H1 (cell line): ENCODE measurements around the gene DOCK9. TPM values are rescaled to one million over a fixed set of nuclear protein-coding genes. Genes with fewer than 3 reads are reported as not detected.

Source experiments
- CTCF ChIA-PET: fragments of 300-600 bp; sonication (Branson Sonifier 250); formaldehyde crosslinking; loops from one replicate; lab custom pipeline; 2021; ENCODE audit not compliant: partially characterized antibody; lab: Charles Lee
- POLR2A ChIA-PET: fragments of 300-600 bp; sonication (Branson Sonifier 250); formaldehyde crosslinking; loops from one replicate; lab custom pipeline; 2021; ENCODE audit warnings: inconsistent platforms; ENCODE audit not compliant: partially characterized antibody; lab: Charles Lee
- DNase-seq, 2 experiments: peaks; one replicate each; pipeline versions ENCODE4 v3.0.0 to v3.0.0-alpha.2; 2010 to 2022; ENCODE audit warnings: low spot score in 2 of 2, low read depth in 1 of 2, mixed read lengths in 1 of 2
- FAIRE-seq: peaks from 2 replicates; lab custom pipeline; 2011; peaks lifted over from hg19 to GRCh38; lab: Jason Lieb, UNC
- H2AFZ ChIP-seq: 2 replicates; pipeline ENCODE4 v1.8.1; 2012; ENCODE audit warnings: low read length, inconsistent platforms
- H2AK5ac ChIP-seq: 2 replicates; pipeline ENCODE4 v1.6.1; 2013; ENCODE audit warnings: low read depth, low read length
- H2BK120ac ChIP-seq: replicated peaks from 2 replicates; pipeline ENCODE3; 2013; ENCODE audit warnings: low read depth, low read length, inconsistent platforms
- H2BK12ac ChIP-seq: 2 replicates; pipeline ENCODE4 v1.6.1; 2013; ENCODE audit warnings: low read depth, low read length
- H2BK15ac ChIP-seq: 2 replicates; pipeline ENCODE4 v1.6.1; 2013; ENCODE audit warnings: low read length
- H2BK20ac ChIP-seq: 2 replicates; pipeline ENCODE4 v1.6.1; 2013; ENCODE audit warnings: low read length
- H2BK5ac ChIP-seq: 2 replicates; pipeline ENCODE4 v1.6.1; 2013; ENCODE audit warnings: low read depth, low read length
- H3K14ac ChIP-seq: 2 replicates; pipeline ENCODE4 v1.6.1; 2013; ENCODE audit warnings: inconsistent platforms; ENCODE audit not compliant: insufficient read length
- H3K18ac ChIP-seq: 2 replicates; pipeline ENCODE4 v1.6.1; 2013; ENCODE audit warnings: low read length; ENCODE audit errors: extremely low read depth
- H3K23ac ChIP-seq: 2 replicates; pipeline ENCODE4 v1.6.1; 2013; ENCODE audit warnings: inconsistent platforms; ENCODE audit not compliant: insufficient read length
- H3K23me2 ChIP-seq: 2 replicates; pipeline ENCODE4 v1.6.1; 2013; ENCODE audit warnings: low read depth, low read length
- H3K27ac ChIP-seq: 2 replicates; pipeline ENCODE4 v1.6.1; 2011; ENCODE audit warnings: low read depth, low read length, inconsistent platforms
- H3K27me3 ChIP-seq, 4 experiments: replicated peaks in 1 of 4; 1 replicate in 1 of 4; 2 replicates in 3 of 4; pipeline versions ENCODE4 v1.6.1 to v1.8.1; 2011 to 2013; ENCODE audit warnings: low read length in 3 of 4, mild to moderate bottlenecking in 3 of 4, inconsistent platforms in 2 of 4, mixed read lengths in 2 of 4, moderate library complexity in 1 of 4; ENCODE audit not compliant: control insufficient read depth in 3 of 4, insufficient read depth in 3 of 4; ENCODE audit errors: extremely low read depth in 1 of 4
- H3K36me3 ChIP-seq, 4 experiments: 2 replicates each; pipeline versions ENCODE4 v1.6.1 to v1.8.1; 2011 to 2013; ENCODE audit warnings: mild to moderate bottlenecking in 4 of 4, low read length in 3 of 4, moderate library complexity in 2 of 4, control low read depth in 1 of 4, inconsistent platforms in 1 of 4; ENCODE audit not compliant: insufficient read depth in 4 of 4, control insufficient read depth in 2 of 4
- H3K4ac ChIP-seq: replicated peaks from 2 replicates; pipeline ENCODE3; 2013; ENCODE audit warnings: low read length, low read depth, mixed read lengths, inconsistent platforms; ENCODE audit not compliant: insufficient read length
- H3K4me1 ChIP-seq, 4 experiments: replicated peaks in 1 of 4; 1 replicate in 1 of 4; 2 replicates in 3 of 4; pipeline versions ENCODE4 v1.6.1 to v1.8.1; 2011 to 2013; ENCODE audit warnings: low read length in 3 of 4, inconsistent platforms in 2 of 4, mixed read lengths in 1 of 4; ENCODE audit not compliant: insufficient read depth in 4 of 4, control insufficient read depth in 3 of 4
- H3K4me2 ChIP-seq, 2 experiments: 2 replicates each; pipeline versions ENCODE4 v1.6.1 to v1.8.1; 2011 to 2013; ENCODE audit warnings: low read depth in 2 of 2, low read length in 2 of 2, control low read depth in 1 of 2, inconsistent platforms in 1 of 2, mild to moderate bottlenecking in 1 of 2; ENCODE audit not compliant: insufficient read depth in 1 of 2
- H3K4me3 ChIP-seq, 4 experiments: fragments of 200-600, 300-600 bp in 1 of 4; sonication (generic), shearing (Covaris generic), sonication (Bioruptor Twin) in 1 of 4; 2 replicates each; pipeline versions ENCODE4 v1.5.1 to v1.8.1; 2011 to 2016; ENCODE audit warnings: low read length in 4 of 4, low read depth in 3 of 4, control low read depth in 2 of 4, inconsistent platforms in 2 of 4, mild to moderate bottlenecking in 2 of 4, mixed read lengths in 1 of 4, moderate library complexity in 1 of 4; ENCODE audit not compliant: insufficient read depth in 2 of 4; ENCODE audit errors: extremely low read depth in 1 of 4
- H3K56ac ChIP-seq: replicated peaks from 2 replicates; pipeline ENCODE3; 2013; ENCODE audit warnings: low read depth, mild to moderate bottlenecking, mixed read lengths, low read length, inconsistent platforms; ENCODE audit not compliant: insufficient read length
- H3K79me1 ChIP-seq: 2 replicates; pipeline ENCODE4 v1.6.1; 2013; ENCODE audit warnings: low read depth, low read length, control low read depth
- H3K79me2 ChIP-seq, 2 experiments: 2 replicates each; pipeline versions ENCODE4 v1.6.1 to v1.8.1; 2012 to 2013; ENCODE audit warnings: low read length in 2 of 2, mild to moderate bottlenecking in 2 of 2, inconsistent platforms in 1 of 2; ENCODE audit not compliant: insufficient read depth in 2 of 2, control insufficient read depth in 1 of 2
- H3K9ac ChIP-seq, 4 experiments: replicated peaks in 1 of 4; 1 replicate in 1 of 4; 2 replicates in 3 of 4; pipeline versions ENCODE4 v1.6.1 to v1.8.1; 2011 to 2013; ENCODE audit warnings: low read depth in 3 of 4, low read length in 3 of 4, control low read depth in 2 of 4, mild to moderate bottlenecking in 2 of 4, moderate library complexity in 2 of 4, inconsistent platforms in 1 of 4; ENCODE audit errors: extremely low read depth in 1 of 4
- H3K9me3 ChIP-seq, 2 experiments: 2 replicates each; pipeline versions ENCODE4 v1.6.1 to v1.8.1; 2012 to 2013; ENCODE audit warnings: mild to moderate bottlenecking in 2 of 2, moderate library complexity in 2 of 2, control low read depth in 1 of 2, inconsistent platforms in 1 of 2, low read depth in 1 of 2, low read length in 1 of 2, mixed read lengths in 1 of 2; ENCODE audit not compliant: insufficient read depth in 2 of 2
- H4K20me1 ChIP-seq, 2 experiments: replicated peaks in 1 of 2; 2 replicates each; pipeline versions ENCODE3 to v1.8.1; 2011 to 2013; ENCODE audit warnings: inconsistent platforms in 2 of 2, low read length in 2 of 2, mild to moderate bottlenecking in 1 of 2; ENCODE audit not compliant: insufficient read depth in 2 of 2, control insufficient read depth in 1 of 2
- H4K5ac ChIP-seq: 2 replicates; pipeline ENCODE4 v1.6.1; 2013; ENCODE audit warnings: low read length, low read depth, mixed read lengths, inconsistent platforms; ENCODE audit not compliant: insufficient read length
- H4K8ac ChIP-seq: 2 replicates; pipeline ENCODE4 v1.8.0; 2013; ENCODE audit warnings: mild to moderate bottlenecking, moderate library complexity, low read length, inconsistent platforms; ENCODE audit not compliant: insufficient read depth; ENCODE audit errors: extremely low read depth
- H4K91ac ChIP-seq: replicated peaks from 2 replicates; pipeline ENCODE3; 2013; ENCODE audit warnings: low read length, mixed read lengths, inconsistent platforms; ENCODE audit not compliant: insufficient read length
- ATF3 ChIP-seq: IDR thresholded peaks from 2 replicates; pipeline ENCODE4 v1.6.1; 2011; ENCODE audit warnings: low read depth, mild to moderate bottlenecking, low read length; ENCODE audit not compliant: insufficient read depth
- BCL11A ChIP-seq, 2 experiments: IDR thresholded peaks; one replicate each; pipeline ENCODE4 v1.6.1; 2011; ENCODE audit warnings: low read depth in 2 of 2, low read length in 2 of 2, mild to moderate bottlenecking in 2 of 2
- BRCA1 ChIP-seq: IDR thresholded peaks from 2 replicates; pipeline ENCODE4 v1.6.1; 2012; ENCODE audit warnings: low read depth, low read length, improper control_type of control experiment
- KDM5A ChIP-seq: fragments of 200-600 bp; IDR thresholded peaks from 2 replicates; pipeline ENCODE4 v1.7.1; 2012; ENCODE audit warnings: mild to moderate bottlenecking, low read length, inconsistent platforms, mixed read lengths
- RAD21 ChIP-seq, 2 experiments: IDR thresholded peaks in 1 of 2; conservative IDR thresholded peaks in 1 of 2; 2 replicates each; pipeline ENCODE4 v1.6.1; 2011; ENCODE audit warnings: low read depth in 2 of 2, low read length in 2 of 2, improper control_type of control experiment in 1 of 2, inconsistent platforms in 1 of 2, mild to moderate bottlenecking in 1 of 2, moderate library complexity in 1 of 2
- RNF2 ChIP-seq: fragments of 200-900, 300-1000 bp; sonication (generic); IDR thresholded peaks from 2 replicates; pipeline ENCODE4 v1.7.1; 2016; ENCODE audit warnings: borderline replicate concordance, low read depth, mild to moderate bottlenecking, antibody characterized with exemption, low read length; ENCODE audit not compliant: poor library complexity, severe bottlenecking; ENCODE audit errors: missing control alignments
- RXRA ChIP-seq: IDR thresholded peaks from 2 replicates; pipeline ENCODE4 v1.6.1; 2011; ENCODE audit warnings: low read depth, mild to moderate bottlenecking, low read length, moderate library complexity; ENCODE audit not compliant: insufficient read depth
- SAP30 ChIP-seq: fragments of 300-600 bp; sonication (generic); IDR thresholded peaks from 2 replicates; pipeline ENCODE4 v1.7.1; 2012; ENCODE audit warnings: low read length, moderate library complexity, mild to moderate bottlenecking, inconsistent platforms; ENCODE audit not compliant: insufficient read depth, insufficient replicate concordance
- SIRT6 ChIP-seq: IDR thresholded peaks from one replicate; pipeline ENCODE4 v1.7.1; 2012; ENCODE audit warnings: low read length, inconsistent platforms
- WGBS, 2 experiments: shearing (Covaris generic) in 1 of 2; methylation state at CpG; one replicate each; pipeline versions ENCODE4 v1.1.6 to v1.1.7; 2013 to 2015; ENCODE audit warnings: low lambda C conversion rate in 2 of 2, mixed read lengths in 2 of 2, inconsistent platforms in 1 of 2, low coverage in 1 of 2, missing lambda C conversion rate in 1 of 2; ENCODE audit not compliant: insufficient replicate concordance in 2 of 2, insufficient coverage in 1 of 2, insufficient read length in 1 of 2; ENCODE audit errors: extremely low coverage in 1 of 2, missing lambda C conversion rate in 1 of 2; 5-methylcytosine and 5-hydroxymethylcytosine counted together
- polyA plus RNA-seq, 7 experiments: library from polyadenylated mRNA; depleted of rRNA in 3 of 7; stranded (reverse) in 5 of 7; unstranded in 2 of 7; fragments of >200 nt in 5 of 7; fragments of 200-250 nt in 2 of 7; gene quantifications; 1 replicate in 5 of 7; 2 replicates in 1 of 7; 4 replicates in 1 of 7; pipeline versions ENCODE4 v1.2.1 to v1.2.3, GENCODE V29; 2011 to 2013; ENCODE audit warnings: missing spikeins in 2 of 7, mixed read lengths in 2 of 7
- total RNA-seq: library from RNA; stranded (reverse); fragmentation: NEBNext Ultra II Directional; extraction: Animal tissue kit (Norgen Biotek cat#: 25700); gene quantifications from 2 replicates; pipeline ENCODE4 v1.2.1, GENCODE V29; 2021

The DOCK9 gene
- total and polyA plus RNA-seq, 2 of the 8 experiments (the other 6 are each of a cell fraction or from before 2014, with no cell fraction given), result 21.6 to 31.5 TPM

DNA sequence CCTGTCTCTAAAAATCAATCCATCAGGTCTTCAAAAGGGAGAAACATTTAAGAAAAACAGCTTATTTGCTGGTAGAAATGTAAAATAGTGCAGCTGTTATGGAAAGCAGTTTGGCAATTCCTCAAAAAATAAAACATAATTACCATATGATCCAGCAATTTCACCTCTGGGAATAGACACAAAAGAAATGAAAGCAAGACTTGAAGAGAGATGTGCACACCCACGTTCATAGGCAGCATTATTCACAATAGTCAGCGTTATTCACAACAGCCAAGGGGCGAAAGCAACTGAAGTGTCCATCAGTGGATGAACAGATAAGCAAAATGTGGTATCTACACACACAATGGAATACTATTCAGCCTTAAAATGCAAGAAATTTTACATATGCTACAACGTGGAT is 45.1 kb upstream of the DOCK9 start:
- DNase-seq (no peak), FAIRE-seq (no peak)
- Histone ChIP-seq H3K14ac (no peak overlapping the region), H3K4ac (no peak overlapping the region), H2BK20ac (no peak overlapping the region), H3K9me3 (no peaks in the 10 kb centered on the region), H3K4me3 (no peak overlapping the region), H3K9ac (no peak overlapping the region), H2BK5ac (no peak overlapping the region), H2BK15ac (no peak overlapping the region), H3K36me3 (no peaks in the 10 kb centered on the region), H3K56ac (no peak overlapping the region), H3K79me2 (no peaks in the 10 kb centered on the region), H3K23ac (no peak overlapping the region), H3K4me2 (no peak overlapping the region), H2AK5ac (no peak overlapping the region), H3K27me3 (no peaks in the 10 kb centered on the region), H3K79me1 (no peaks in the 10 kb centered on the region), H4K8ac (no peak overlapping the region), H2BK120ac (no peak overlapping the region), H4K5ac (no peak overlapping the region), H4K91ac (no peak overlapping the region), H3K23me2 (no peaks in the 10 kb centered on the region), H3K27ac (no peak overlapping the region), H2BK12ac (no peak overlapping the region), H2AFZ (no peak overlapping the region), H3K4me1 (no peaks in the 10 kb centered on the region), H3K18ac (no peak overlapping the region), H4K20me1 (no peaks in the 10 kb centered on the region)
- no peak for TF ChIP-seq SIRT6
- no peak for TF ChIP-seq RNF2
- TF ChIP-seq BCL11A (IDR thresholded peaks at IDR 0.05; ENCODE audit: low read depth in 2 of 2, low read length in 2 of 2), result no peak
- no peak for TF ChIP-seq KDM5A
- TF ChIP-seq ATF3, result no peak
- TF ChIP-seq RXRA, result no peak
- no peak for TF ChIP-seq SAP30
- no peak for TF ChIP-seq BRCA1
- TF ChIP-seq RAD21 (IDR thresholded peaks at IDR 0.05 in 1 of 2, conservative IDR thresholded peaks at IDR 0.05 in 1 of 2; ENCODE audit: low read depth in 2 of 2, low read length in 2 of 2), result no peak
- 88% methylated on average over 4 of the region's 4 CpGs; no CpG with 5 or more reads in 1 of the 2 experiments for WGBS, 2 experiments
- CTCF ChIA-PET, result interaction anchor here (0.8 to 1.6 kb wide), 4 partner anchors 8 to 28 kb away, joined by 3 to 4 read pairs (median 4); no protein-coding TSS in a partner anchor
- POLR2A ChIA-PET, result interaction anchor here (0.6 kb wide), 1 partner anchor 410 kb away, joined by 4 read pairs; no protein-coding TSS in a partner anchor
